Thyroid gland (tissue), 4 donors: Measurements from ENCODE around the gene FIBCD1. TPM values are rescaled to one million over a fixed set of nuclear protein-coding genes. Genes with fewer than 3 reads are reported as not detected.
"Not testable (repeated sequence)": the region's sequence is repeated elsewhere in the genome, so short reads cannot be mapped to it uniquely, and the experiment has no call there.

Experiments
- DNase-seq, 2 donors: peaks; one replicate each; pipeline ENCODE4 v3.0.0-alpha.2; 2019
- H3K27ac ChIP-seq, 3 donors: fragments of 200-600 bp; sonication (generic); 1 replicate in 2 of 3; 2 replicates in 1 of 3; pipeline ENCODE4 v1.5.1; 2016 to 2019; ENCODE audit warnings: mild to moderate bottlenecking in 1 of 3, moderate library complexity in 1 of 3
- H3K27me3 ChIP-seq: fragments of 200-600 bp; sonication (generic); one replicate; pipeline ENCODE4 v1.5.1; 2019
- H3K36me3 ChIP-seq, 2 donors: fragments of 200-600 bp; sonication (generic); one replicate each; pipeline ENCODE4 v1.5.1; 2016 to 2019
- H3K4me1 ChIP-seq, 2 donors: fragments of 200-600 bp; sonication (generic); one replicate each; pipeline ENCODE4 v1.5.1; 2017 to 2019
- H3K4me3 ChIP-seq, 3 donors: fragments of 200-600 bp; sonication (generic); replicated peaks in 1 of 3; 1 replicate in 2 of 3; 2 replicates in 1 of 3; pipeline ENCODE4 v1.5.1; 2016; ENCODE audit warnings: mild to moderate bottlenecking in 1 of 3
- H3K9me3 ChIP-seq: fragments of 200-600 bp; sonication (generic); one replicate; pipeline ENCODE4 v1.5.1; 2017
- CTCF ChIP-seq, 6 experiments: fragments of 200-600 bp in 3 of 6; fragments of 450-650 bp in 3 of 6; sonication (generic) in 3 of 6; IDR thresholded peaks; one replicate each; pipeline ENCODE4 v1.5.1; 2016 to 2019; ENCODE audit warnings: antibody characterized with exemption in 6 of 6, mild to moderate bottlenecking in 2 of 6, inconsistent platforms in 1 of 6, moderate library complexity in 1 of 6
- POLR2A ChIP-seq, 2 donors: fragments of 450-650 bp; IDR thresholded peaks; one replicate each; pipeline ENCODE4 v1.6.1; 2017; ENCODE audit warnings: antibody characterized with exemption in 2 of 2, mild to moderate bottlenecking in 2 of 2, moderate library complexity in 1 of 2
- WGBS, 2 donors: methylation state at CpG; one replicate each; pipeline ENCODE4 v1.1.5; 2017; 5-methylcytosine and 5-hydroxymethylcytosine counted together
- intact Hi-C: fragments of 100-400 bp; cut with DNase I; formaldehyde crosslinking; loops from one replicate; pipeline ENCODE4 v1.15.1; 2023
- total RNA-seq, 4 donors: library from RNA; depleted of rRNA; stranded (reverse); fragments of >200 nt; gene quantifications; one replicate each; pipeline ENCODE4 v1.2.3, GENCODE V29; 2016

The FIBCD1 gene
- total RNA-seq, 4 donors from 2014 or later = 0.11 to 0.13 TPM; not detected in 2

- WGBS, 2 donors = 64 to 65% methylated on average over 16 to 22 of the region's 22 CpGs
- no peak for DNase-seq
- no peak overlapping the region for H3K27ac ChIP-seq
- no peaks in the 10 kb centered on the region for H3K9me3 ChIP-seq
- no peaks in the 10 kb centered on the region for H3K4me1 ChIP-seq
- intact Hi-C loops = no loop called here
- peaks cover 3% of the 10 kb centered on the region for H3K27me3 ChIP-seq
- no peak overlapping the region for H3K4me3 ChIP-seq
- TF ChIP-seq POLR2A (IDR thresholded peaks at IDR 0.05) (no peak), CTCF (IDR thresholded peaks at IDR 0.05) (no peak)
- no peaks in the 10 kb centered on the region for H3K36me3 ChIP-seq
Observed at GRCh38 chr9:130962418-130963316, 23.6 kb upstream of the FIBCD1 start.

GRCh38 chr9:130961511-130962300 lies 22.7 kb upstream of the FIBCD1 start:
- Histone ChIP-seq H3K4me1 (no peaks in the 10 kb centered on the region), H3K27me3 (no peaks in the 10 kb centered on the region), H3K9me3 (no peaks in the 10 kb centered on the region), H3K27ac (no peak overlapping the region), H3K4me3 (no peak overlapping the region), H3K36me3 (no peaks in the 10 kb centered on the region)
- intact Hi-C loops = no loop called here
- WGBS, 2 donors = 88 to 89% methylated on average over 8 of the region's 8 CpGs
- no peak for DNase-seq
- TF ChIP-seq POLR2A (IDR thresholded peaks at IDR 0.05) = no peak
- no peak for TF ChIP-seq CTCF (IDR thresholded peaks at IDR 0.05)

- H3K36me3 ChIP-seq = no peaks in the 10 kb centered on the region
- DNase-seq = no peak
- no peaks in the 10 kb centered on the region for H3K27me3 ChIP-seq
- no peak for TF ChIP-seq CTCF (IDR thresholded peaks at IDR 0.05)
- no peak for TF ChIP-seq POLR2A (IDR thresholded peaks at IDR 0.05)
- intact Hi-C loops = no loop called here
- H3K9me3 ChIP-seq = no peaks in the 10 kb centered on the region
- no peak overlapping the region for H3K27ac ChIP-seq
- no peak overlapping the region for H3K4me3 ChIP-seq
- no peaks in the 10 kb centered on the region for H3K4me1 ChIP-seq
- 79 to 90% methylated on average over 11 to 14 of the region's 14 CpGs for WGBS, 2 donors
Observed at GRCh38 chr9:130960522-130961378, 21.7 kb upstream of the FIBCD1 start.

GRCh38 chr9:130959809-130960334 lies 20.8 kb upstream of the FIBCD1 start:
- Histone ChIP-seq H3K27me3 (no peaks in the 10 kb centered on the region), H3K4me1 (no peaks in the 10 kb centered on the region), H3K27ac (no peak overlapping the region), H3K4me3 (no peak overlapping the region), H3K9me3 (no peaks in the 10 kb centered on the region), H3K36me3 (no peaks in the 10 kb centered on the region)
- no peak for DNase-seq
- intact Hi-C loops = no loop called here
- TF ChIP-seq POLR2A (IDR thresholded peaks at IDR 0.05) (no peak), CTCF (IDR thresholded peaks at IDR 0.05) (no peak)
- 94 to 95% methylated on average over 8 of the region's 9 CpGs for WGBS, 2 donors

GRCh38 chr9:130958564-130958963 lies 19.5 kb upstream of the FIBCD1 start:
- H3K27me3 ChIP-seq, intact Hi-C loops, DNase-seq, H3K4me3 ChIP-seq, H3K27ac ChIP-seq, H3K4me1 ChIP-seq, H3K9me3 ChIP-seq, H3K36me3 ChIP-seq: not testable (repeated sequence)
- 75 to 79% methylated on average over 4 of the region's 4 CpGs for WGBS, 2 donors
